HG02610 (cell line): Measurements from ENCODE around the gene TMEM229B.

Experiments used
- ATAC-seq: cut with Tn5 transposase; IDR thresholded peaks from one replicate; pipeline ENCODE4 v1.9.1; 2021; ENCODE audit warnings: mild to moderate bottlenecking, moderate library complexity; ENCODE audit not compliant: unreplicated experiment

TMEM229B gene

GRCh38 chr14:67490196-67490595 lies 1.7 kb upstream of the TMEM229B start:
- ATAC-seq: no peak

GRCh38 chr14:67487332-67487731 lies 1.2 kb downstream of the TMEM229B start:
- ATAC-seq: no peak

GRCh38 chr14:67486890-67487289 lies 1.6 kb downstream of the TMEM229B start:
- no peak for ATAC-seq

GRCh38 chr14:67485501-67486095 lies 2.9 kb downstream of the TMEM229B start:
- ATAC-seq: no peak

- no peak for ATAC-seq
Observed at GRCh38 chr14:67483579-67484285, 4.8 kb downstream of the TMEM229B start.

GRCh38 chr14:67482231-67483164 lies 6.0 kb downstream of the TMEM229B start:
- ATAC-seq: no peak

- no peak for ATAC-seq
Observed at GRCh38 chr14:67480011-67480410, 8.5 kb downstream of the TMEM229B start.

- no peak for ATAC-seq
Observed at GRCh38 chr14:67478800-67479084, 9.8 kb downstream of the TMEM229B start.

GRCh38 chr14:67477926-67478799 lies 10.4 kb downstream of the TMEM229B start:
- ATAC-seq: no peak

GRCh38 chr14:67474366-67474765 lies 14.2 kb downstream of the TMEM229B start:
- ATAC-seq: no peak

- no peak for ATAC-seq
Observed at GRCh38 chr14:67473290-67474082, 15.0 kb downstream of the TMEM229B start.

GRCh38 chr14:67472726-67473125 lies 15.8 kb downstream of the TMEM229B start:
- ATAC-seq: no peak

- ATAC-seq: no peak
Observed at GRCh38 chr14:67469954-67470353, 18.6 kb downstream of the TMEM229B start.

- ATAC-seq: no peak
Observed at GRCh38 chr14:67468378-67468730, 20.2 kb downstream of the TMEM229B start.

GRCh38 chr14:67467134-67467533 lies 21.4 kb downstream of the TMEM229B start:
- ATAC-seq: no peak

GRCh38 chr14:67464879-67465278 lies 23.6 kb downstream of the TMEM229B start:
- ATAC-seq: no peak

- ATAC-seq: no peak
Observed at GRCh38 chr14:67464377-67464776, 24.1 kb downstream of the TMEM229B start.

- no peak for ATAC-seq
Observed at GRCh38 chr14:67463900-67464299, 24.6 kb downstream of the TMEM229B start.

- ATAC-seq: no peak
Observed at GRCh38 chr14:67461996-67462395, 26.5 kb downstream of the TMEM229B start.

- ATAC-seq: no peak
Observed at GRCh38 chr14:67461341-67461985, 27.1 kb downstream of the TMEM229B start.
